UCSD-AML1 (cell line): Measurements from ENCODE around the gene USH1C.

Experiments used
- DNase-seq: peaks from one replicate; lab custom pipeline; 2025; ENCODE audit not compliant: unreplicated experiment; lab: John Stamatoyannopoulos, UW

The USH1C gene

GRCh38 chr11:17528906-17529843 is 15.0 kb downstream of the USH1C start:
- DNase-seq: no peak

GRCh38 chr11:17528181-17528691 is 16.0 kb downstream of the USH1C start:
- peak; percentile 75 for DNase-seq

GRCh38 chr11:17527628-17527995 is 16.6 kb downstream of the USH1C start:
- no peak for DNase-seq

GRCh38 chr11:17526931-17527627 is 17.1 kb downstream of the USH1C start:
- no peak for DNase-seq

- no peak for DNase-seq
These were observed 17.9 kb downstream of the USH1C start for GRCh38 chr11:17526326-17526725.

- DNase-seq: no peak
These were observed 18.6 kb downstream of the USH1C start for GRCh38 chr11:17525570-17525969.

GRCh38 chr11:17524221-17524620 is 20.0 kb downstream of the USH1C start:
- DNase-seq: no peak

- no peak for DNase-seq
These were observed 21.6 kb downstream of the USH1C start for GRCh38 chr11:17522655-17523054.

GRCh38 chr11:17521106-17521900 is 22.9 kb downstream of the USH1C start:
- no peak for DNase-seq

GRCh38 chr11:17519061-17519885 is 24.9 kb downstream of the USH1C start:
- no peak for DNase-seq

GRCh38 chr11:17518366-17518765 is 25.9 kb downstream of the USH1C start:
- DNase-seq: no peak

GRCh38 chr11:17517186-17517585 is 27.0 kb downstream of the USH1C start:
- no peak for DNase-seq

GRCh38 chr11:17516551-17517150 is 27.6 kb downstream of the USH1C start:
- no peak for DNase-seq

- DNase-seq: no peak
These were observed 28.6 kb downstream of the USH1C start for GRCh38 chr11:17515443-17516176.

GRCh38 chr11:17514476-17514875 is 29.7 kb downstream of the USH1C start:
- DNase-seq: no peak

- DNase-seq: no peak
These were observed 30.4 kb downstream of the USH1C start for GRCh38 chr11:17513853-17514252.

- no peak for DNase-seq
These were observed 32.1 kb downstream of the USH1C start for GRCh38 chr11:17512101-17512500.

GRCh38 chr11:17511571-17511970 is 32.6 kb downstream of the USH1C start:
- no peak for DNase-seq

GRCh38 chr11:17510507-17511206 is 33.6 kb downstream of the USH1C start:
- DNase-seq: no peak
